ENCODE data around the gene PHRF1.

PHRF1 gene

GRCh38 chr11:614623-615503 is 38.6 kb downstream of the PHRF1 start:
- no peak for DNase-seq (ENCODE audit: low read depth)

GRCh38 chr11:615504-616319 is 39.4 kb downstream of the PHRF1 start, which contains the start of gene IRF7:
IRF7 (minus strand) TSS chr11:615950; CDS start chr11:615364, 586 bp downstream.
- peak; percentile 94 for DNase-seq (ENCODE audit: low read depth)

GRCh38 chr11:616320-617198 is 40.3 kb downstream of the PHRF1 start:
- no peak for DNase-seq (ENCODE audit: low read depth)

GRCh38 chr11:617199-617911 is 41.1 kb downstream of the PHRF1 start:
- no peak for DNase-seq (ENCODE audit: low read depth)

GRCh38 chr11:617912-618682 is 41.8 kb downstream of the PHRF1 start:
- no peak for DNase-seq (ENCODE audit: low read depth)

GRCh38 chr11:618856-619627 is 42.8 kb downstream of the PHRF1 start:
- DNase-seq (ENCODE audit: low read depth) = no peak

GRCh38 chr11:619628-620050 is 43.4 kb downstream of the PHRF1 start:
- DNase-seq (ENCODE audit: low read depth) = no peak

- no peak for DNase-seq (ENCODE audit: low read depth)
Observed at GRCh38 chr11:620201-620600, 43.9 kb downstream of the PHRF1 start.

GRCh38 chr11:620935-621814 is 44.9 kb downstream of the PHRF1 start:
- no peak for DNase-seq (ENCODE audit: low read depth)

- no peak for DNase-seq (ENCODE audit: low read depth)
Observed at GRCh38 chr11:621838-622237, 45.6 kb downstream of the PHRF1 start.

GRCh38 chr11:623349-623869 is 47.1 kb downstream of the PHRF1 start:
- DNase-seq (ENCODE audit: low read depth) = no peak

- DNase-seq (ENCODE audit: low read depth) = peak; percentile 45
Observed at GRCh38 chr11:623999-624704, 47.9 kb downstream of the PHRF1 start.

GRCh38 chr11:624705-625635 is 48.7 kb downstream of the PHRF1 start, which contains the start of gene CDHR5:
CDHR5 (minus strand) TSS chr11:624955; CDS start chr11:624902, 53 bp downstream.
- no peak for DNase-seq (ENCODE audit: low read depth)

GRCh38 chr11:625636-626268 is 49.5 kb downstream of the PHRF1 start:
- DNase-seq (ENCODE audit: low read depth) = no peak

GRCh38 chr11:626475-627307 is 50.4 kb downstream of the PHRF1 start, which contains the start of gene SCT:
SCT (minus strand) TSS chr11:627181; CDS start chr11:627143, 38 bp downstream.
- DNase-seq (ENCODE audit: low read depth) = no peak

Data from EH (cell line).